Activated CD8-positive, alpha-beta T cell treated with anti-CD3 and anti-CD28 coated beads for 36 hours (primary cell): ENCODE results near the gene AHNAK. TPM values are rescaled to one million over a fixed set of nuclear protein-coding genes. Genes with fewer than 3 reads are reported as not detected.

Experiments used
- ATAC-seq: fragments of 200-7000 bp; cut with Tn5 transposase; one replicate; pipeline ENCODE4 v1.10.0; 2021; ENCODE audit warnings: mild to moderate bottlenecking, moderate library complexity
- CTCF ChIA-PET: fragments of 350-600 bp; sonication (Branson Sonifier 250); formaldehyde crosslinking; loops from one replicate; lab custom pipeline; 2021; ENCODE audit warnings: antibody characterized with exemption; lab: Charles Lee
- POLR2A ChIA-PET: fragments of 350-600 bp; sonication (Branson Sonifier 250); formaldehyde crosslinking; loops from one replicate; lab custom pipeline; 2021; ENCODE audit warnings: antibody characterized with exemption; lab: Charles Lee
- DNase-seq: peaks from one replicate; pipeline ENCODE4 v3.0.0-alpha.2; 2020
- H3K27ac Mint-ChIP-seq: one replicate; pipeline ENCODE4 v1.8.0; 2021; ENCODE audit warnings: mild to moderate bottlenecking, mixed read lengths
- H3K27me3 Mint-ChIP-seq: one replicate; pipeline ENCODE4 v1.8.0; 2021; ENCODE audit warnings: mixed read lengths
- H3K36me3 Mint-ChIP-seq: one replicate; pipeline ENCODE4 v1.8.0; 2021; ENCODE audit warnings: low read depth, mixed read lengths
- H3K4me1 Mint-ChIP-seq: one replicate; pipeline ENCODE4 v1.8.0; 2021; ENCODE audit warnings: low read depth, mixed read lengths
- H3K4me3 Mint-ChIP-seq: one replicate; pipeline ENCODE4 v1.8.0; 2021; ENCODE audit warnings: mild to moderate bottlenecking, moderate library complexity, mixed read lengths
- H3K9me3 Mint-ChIP-seq: one replicate; pipeline ENCODE4 v1.8.0; 2021; ENCODE audit warnings: mixed read lengths
- CTCF ChIP-seq: fragments of 200-600 bp; IDR thresholded peaks from one replicate; pipeline ENCODE4 v1.8.0; 2022; ENCODE audit warnings: antibody characterized with exemption, mild to moderate bottlenecking
- intact Hi-C: fragments of 100-400 bp; cut with micrococcal nuclease; formaldehyde crosslinking; loops from one replicate; pipeline ENCODE4 v1.10.0; 2022
- total RNA-seq, 2 experiments: library from RNA; stranded (reverse); gene quantifications; one replicate each; pipeline ENCODE4 v1.2.3, GENCODE V29; 2021

Gene AHNAK
- total RNA-seq, 2 experiments from 2014 or later: 41.1 to 43.0 TPM

GRCh38 chr11:62400760-62401159 is 145.8 kb downstream of the AHNAK start:
- CTCF ChIA-PET: interaction anchor here (0.7 to 4.6 kb wide), 7 partner anchors 10 to 319 kb away, joined by 3 to 34 read pairs (median 3); no protein-coding TSS in a partner anchor
- Mint-ChIP-seq H3K4me3 (peak overlapping the region; percentile 14), H3K4me1 (peaks cover 47% of the 10 kb centered on the region)

DNA sequence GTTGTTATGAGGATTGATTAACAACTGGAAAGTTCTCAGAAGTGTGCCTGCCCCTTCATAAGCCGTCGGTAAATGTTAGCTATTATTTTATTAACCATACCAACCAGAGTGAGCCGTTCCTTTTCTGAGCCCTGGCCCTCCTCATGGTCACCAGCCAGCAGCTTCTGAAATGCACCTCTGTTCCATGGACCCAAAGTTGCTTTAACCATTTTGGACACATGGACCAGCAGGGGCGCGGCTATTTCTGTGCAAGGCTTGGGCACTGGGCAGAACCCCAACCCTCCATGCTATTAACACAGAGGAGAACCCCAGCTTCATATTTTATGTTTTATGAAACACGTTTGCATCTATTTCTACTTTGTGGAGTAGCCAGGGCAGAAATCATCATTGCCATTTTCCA is 146.3 kb downstream of the AHNAK start:
- no peak for TF ChIP-seq CTCF
- ChIA-PET POLR2A (interaction anchor here (0.9 kb wide), 1 partner anchor 28 kb away, joined by 3 read pairs; no protein-coding TSS in a partner anchor), CTCF (interaction anchor here (0.7 to 4.6 kb wide), 7 partner anchors 20 to 319 kb away, joined by 3 to 34 read pairs (median 5); no protein-coding TSS in a partner anchor)
- Mint-ChIP-seq H3K36me3 (peaks cover 2% of the 10 kb centered on the region), H3K27me3 (no peaks in the 10 kb centered on the region), H3K27ac (no peak overlapping the region), H3K4me1 (peaks cover 47% of the 10 kb centered on the region), H3K4me3 (no peak overlapping the region), H3K9me3 (no peaks in the 10 kb centered on the region)
- intact Hi-C loops: no loop called here
- ATAC-seq (no peak), DNase-seq (no peak)

More at GRCh38 chr11:62400760-62401159, 145.8 kb downstream of the AHNAK start:
- no peak for DNase-seq
- POLR2A ChIA-PET: interaction anchor here (0.9 kb wide), 1 partner anchor 27 kb away, joined by 3 read pairs; no protein-coding TSS in a partner anchor
- intact Hi-C loops: no loop called here
- Mint-ChIP-seq H3K9me3 (no peaks in the 10 kb centered on the region), H3K36me3 (peaks cover 2% of the 10 kb centered on the region), H3K27ac (no peak overlapping the region), H3K27me3 (no peaks in the 10 kb centered on the region)
- no peak for ATAC-seq
- TF ChIP-seq CTCF: no peak

DNA sequence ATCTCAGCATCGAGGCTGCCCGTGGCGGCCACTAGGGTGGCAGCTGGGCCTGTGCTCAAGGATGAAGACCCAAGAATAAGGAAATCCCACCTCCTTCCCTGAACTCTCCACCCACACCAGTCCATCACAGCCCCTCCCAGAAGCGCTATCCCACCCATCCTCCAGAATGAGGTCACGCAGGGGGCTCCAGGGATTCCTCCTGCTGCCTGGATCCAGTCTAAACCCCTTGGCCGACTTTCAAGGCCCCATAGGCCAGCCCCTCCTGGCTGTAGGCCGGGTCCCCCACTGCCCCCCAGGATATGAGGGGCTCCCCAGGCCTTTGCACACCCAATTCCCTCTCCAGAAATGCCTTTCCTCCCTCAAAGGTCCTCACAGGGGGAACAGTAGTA is 146.7 kb downstream of the AHNAK start:
- DNase-seq (no peak), ATAC-seq (no peak)
- Mint-ChIP-seq H3K9me3 (no peaks in the 10 kb centered on the region), H3K36me3 (peaks cover 2% of the 10 kb centered on the region), H3K27me3 (no peaks in the 10 kb centered on the region), H3K27ac (no peak overlapping the region), H3K4me1 (peaks cover 48% of the 10 kb centered on the region), H3K4me3 (no peak overlapping the region)
- CTCF ChIA-PET: interaction anchor here (0.7 to 4.6 kb wide), 6 partner anchors 20 to 161 kb away, joined by 3 to 34 read pairs (median 4); no protein-coding TSS in a partner anchor
- POLR2A ChIA-PET: interaction anchor here (1.0 kb wide), 1 partner anchor 166 kb away, joined by 3 read pairs; no protein-coding TSS in a partner anchor
- intact Hi-C loops: no loop called here
- TF ChIP-seq CTCF: no peak

DNA sequence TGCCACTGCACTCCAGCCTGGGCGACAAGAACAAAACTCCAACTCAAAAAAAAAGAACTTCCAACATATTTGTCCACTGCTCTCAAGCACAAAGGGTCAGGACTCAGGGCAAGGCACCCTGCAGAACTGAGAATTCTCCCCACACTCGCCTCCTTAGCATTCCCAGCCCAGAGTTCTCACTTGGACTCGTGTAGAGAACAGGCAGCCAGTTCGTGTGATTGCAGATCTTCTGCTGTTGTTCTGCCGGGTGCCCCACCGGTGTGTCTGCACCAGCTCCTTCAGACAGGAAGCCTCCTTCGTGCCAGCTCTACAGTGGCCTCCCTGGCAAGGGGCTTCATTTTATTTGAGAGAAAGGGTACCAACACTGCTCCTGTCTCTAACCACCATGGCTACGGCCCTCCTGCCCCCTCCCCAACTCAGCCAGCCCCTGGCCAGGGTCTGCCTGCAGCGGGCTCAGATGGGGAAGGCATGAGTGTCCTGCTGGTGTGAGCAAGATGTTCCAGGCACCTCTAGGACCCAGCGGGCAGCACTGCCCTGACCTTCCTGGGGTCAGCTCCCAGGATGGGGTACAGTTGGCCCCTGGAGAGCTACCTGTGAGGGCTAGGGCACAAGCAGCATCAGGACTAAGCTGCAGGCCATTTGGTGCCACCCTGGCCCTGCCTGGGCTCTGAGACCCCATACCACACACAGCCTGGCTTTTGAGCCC is 147.3 kb downstream of the AHNAK start:
- ChIA-PET CTCF (interaction anchor here (1.0 to 4.6 kb wide), 6 partner anchors 19 to 162 kb away, joined by 3 to 34 read pairs (median 4); no protein-coding TSS in a partner anchor), POLR2A (interaction anchor here (0.8 to 1.0 kb wide), 2 partner anchors 29 to 167 kb away, joined by 3 read pairs; no protein-coding TSS in a partner anchor)
- no peaks in the 10 kb centered on the region for H3K27me3 Mint-ChIP-seq
- H3K9me3 Mint-ChIP-seq: no peaks in the 10 kb centered on the region
- peaks cover 2% of the 10 kb centered on the region for H3K36me3 Mint-ChIP-seq
- ATAC-seq (no peak), DNase-seq (no peak)
- no peak overlapping the region for H3K4me3 Mint-ChIP-seq
- no peak for TF ChIP-seq CTCF
- H3K27ac Mint-ChIP-seq: no peak overlapping the region
- H3K4me1 Mint-ChIP-seq: peaks cover 49% of the 10 kb centered on the region
- intact Hi-C loops: no loop called here
